Neural crest cell (in vitro differentiated cells): Measurements from ENCODE around the gene DDR1. TPM values are rescaled to one million over a fixed set of nuclear protein-coding genes. Genes with fewer than 3 reads are reported as not detected.

Experiments
- DNase-seq: peaks from one replicate; pipeline ENCODE4 v3.0.0; 2021; ENCODE audit warnings: low read depth, mixed read lengths, low spot score
- H3K27ac Mint-ChIP-seq: one replicate; pipeline ENCODE4 v1.8.0; 2021; ENCODE audit warnings: mild to moderate bottlenecking, mixed read lengths; ENCODE audit not compliant: unreplicated experiment
- H3K27me3 Mint-ChIP-seq: 2 replicates; pipeline ENCODE4 v1.8.0; 2021; ENCODE audit warnings: low read depth, mild to moderate bottlenecking, mixed read lengths
- H3K36me3 Mint-ChIP-seq: 2 replicates; pipeline ENCODE4 v1.8.0; 2021; ENCODE audit warnings: low read depth, mild to moderate bottlenecking, mixed read lengths
- H3K4me1 Mint-ChIP-seq: 2 replicates; pipeline ENCODE4 v1.8.0; 2021; ENCODE audit warnings: mixed read lengths
- H3K4me3 Mint-ChIP-seq: one replicate; pipeline ENCODE4 v1.8.0; 2021; ENCODE audit warnings: mild to moderate bottlenecking, mixed read lengths
- H3K9me3 Mint-ChIP-seq: 2 replicates; pipeline ENCODE4 v1.8.0; 2021; ENCODE audit warnings: mixed read lengths
- CTCF ChIP-seq: fragments of 200-600 bp; sonication (generic); conservative IDR thresholded peaks from 2 replicates; pipeline ENCODE4 v1.5.0; 2021; ENCODE audit warnings: antibody characterized with exemption, mild to moderate bottlenecking
- total RNA-seq: library from RNA; stranded (reverse); gene quantifications from 2 replicates; pipeline ENCODE4 v1.2.1, GENCODE V29; 2021

The DDR1 gene
- total RNA-seq, 1 donor from 2014 or later: 178 TPM

DNA sequence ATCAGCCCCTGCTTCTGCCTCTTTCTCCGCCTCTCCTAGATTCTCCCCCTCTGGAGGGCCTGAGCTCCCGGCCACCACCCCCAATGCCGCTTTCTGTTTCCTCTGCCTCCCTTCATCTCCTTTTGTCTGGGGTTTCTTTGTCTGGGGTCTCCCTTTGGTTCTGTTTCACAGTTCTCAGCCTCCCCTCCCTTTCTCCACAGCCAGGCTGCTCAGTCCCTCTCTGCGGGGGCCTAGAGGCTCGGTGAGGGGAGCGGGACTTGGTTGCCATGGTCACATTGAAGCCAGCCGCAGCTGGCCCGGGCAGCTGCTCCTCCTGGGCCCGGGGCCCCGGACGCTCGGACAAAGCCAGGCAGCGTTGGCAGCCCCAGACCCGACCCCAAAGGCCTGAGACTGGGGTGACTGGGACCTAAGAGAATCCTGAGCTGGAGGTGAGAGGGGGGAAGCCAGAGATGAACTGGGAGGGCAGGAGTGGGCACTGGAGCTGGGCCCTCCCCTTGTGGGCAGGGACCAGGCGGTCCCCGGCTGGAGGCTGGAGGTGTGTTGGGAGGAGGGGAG lies 3.5 kb upstream of the DDR1 start:
- H3K27me3 Mint-ChIP-seq: no peaks in the 10 kb centered on the region
- H3K9me3 Mint-ChIP-seq: no peaks in the 10 kb centered on the region
- H3K4me3 Mint-ChIP-seq: peak overlapping the region; percentile 96
- no peak for TF ChIP-seq CTCF
- H3K27ac Mint-ChIP-seq: peak overlapping the region; percentile 97
- H3K4me1 Mint-ChIP-seq: peaks cover 68% of the 10 kb centered on the region
- peak; percentile 71 for DNase-seq
- H3K36me3 Mint-ChIP-seq: no peaks in the 10 kb centered on the region

DNA sequence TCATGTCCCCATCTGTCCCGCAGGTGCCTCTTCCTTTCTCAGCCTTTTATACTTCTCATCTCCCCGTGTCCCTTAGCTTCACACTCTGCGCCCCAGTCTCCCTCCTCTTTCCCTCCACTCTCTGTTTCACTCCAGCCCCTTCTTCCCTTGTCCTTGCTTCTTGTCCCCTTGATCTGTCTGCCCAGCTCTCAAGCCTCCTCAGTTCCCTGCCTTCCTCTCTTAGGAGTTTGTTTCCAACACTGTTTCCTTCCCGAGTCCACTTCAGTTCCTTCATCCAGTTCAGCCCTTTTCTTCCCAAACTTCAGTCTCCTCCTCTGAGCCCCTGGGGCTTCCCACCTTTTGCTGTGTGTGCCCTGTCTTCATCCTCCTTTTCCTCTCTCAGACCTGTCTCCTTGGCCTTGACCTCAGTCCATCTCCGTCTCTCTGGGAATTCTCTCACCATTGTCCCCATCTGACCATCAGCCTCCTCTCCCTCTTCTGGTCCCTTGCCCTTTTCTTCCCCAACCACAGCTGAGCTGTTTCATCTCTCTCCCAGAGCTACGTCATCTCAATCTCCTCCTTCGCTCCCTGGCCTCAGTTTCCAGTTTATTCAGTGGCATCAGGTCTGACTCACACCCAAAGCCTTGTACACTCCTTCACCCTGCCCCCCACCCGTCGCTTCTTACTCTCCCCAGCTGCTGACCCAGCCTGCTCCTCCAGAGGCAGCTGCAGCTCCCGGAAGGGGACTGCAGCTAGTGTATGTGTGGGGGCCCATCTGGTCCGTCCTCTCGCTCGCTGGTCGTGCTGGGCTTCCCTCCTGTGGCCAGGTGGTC lies 2.7 kb upstream of the DDR1 start:
- Mint-ChIP-seq H3K27me3 (no peaks in the 10 kb centered on the region), H3K4me1 (peaks cover 76% of the 10 kb centered on the region), H3K4me3 (peak overlapping the region; percentile 96), H3K9me3 (no peaks in the 10 kb centered on the region), H3K27ac (peak overlapping the region; percentile 97), H3K36me3 (no peaks in the 10 kb centered on the region)
- no peak for DNase-seq
- TF ChIP-seq CTCF: no peak

DNA sequence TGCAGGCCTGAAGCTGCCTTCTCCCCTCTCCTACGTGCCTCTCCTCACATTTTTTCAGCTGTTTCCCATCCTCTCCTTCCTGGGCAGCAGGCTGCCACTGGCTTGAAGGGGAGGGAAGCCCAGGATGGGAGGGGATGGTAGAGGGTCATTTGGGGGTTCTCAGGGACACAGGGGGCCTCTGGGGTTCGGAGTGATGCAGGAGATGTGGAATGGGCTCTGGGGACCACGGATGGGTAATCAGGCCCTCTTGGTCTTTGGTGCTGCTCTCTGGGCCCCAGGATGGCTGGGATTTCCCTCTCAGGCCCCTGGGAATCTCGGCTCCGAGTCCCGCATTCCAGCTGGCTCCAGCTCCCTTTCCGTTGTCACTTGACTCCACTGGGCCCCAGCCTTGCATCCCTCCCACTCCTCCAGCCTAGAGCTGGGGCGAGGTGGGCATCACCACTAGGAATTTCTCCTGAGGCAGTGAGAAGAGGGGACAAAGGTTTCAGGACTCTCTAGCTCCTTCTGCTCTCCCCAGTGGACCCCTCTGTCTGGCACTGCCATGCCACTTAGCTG lies 2.0 kb upstream of the DDR1 start:
- DNase-seq: no peak
- H3K9me3 Mint-ChIP-seq: no peaks in the 10 kb centered on the region
- no peak for TF ChIP-seq CTCF
- H3K4me3 Mint-ChIP-seq: peak overlapping the region; percentile 96
- H3K27me3 Mint-ChIP-seq: no peaks in the 10 kb centered on the region
- H3K36me3 Mint-ChIP-seq: no peaks in the 10 kb centered on the region
- H3K27ac Mint-ChIP-seq: peak overlapping the region; percentile 97
- peaks cover 79% of the 10 kb centered on the region for H3K4me1 Mint-ChIP-seq

GRCh38 chr6:30882759-30883684 lies 1.3 kb upstream of the DDR1 start:
- TF ChIP-seq CTCF: no peak
- Mint-ChIP-seq H3K27ac (peak overlapping the region; percentile 93), H3K9me3 (no peaks in the 10 kb centered on the region), H3K4me1 (peaks cover 75% of the 10 kb centered on the region), H3K27me3 (no peaks in the 10 kb centered on the region), H3K36me3 (no peaks in the 10 kb centered on the region), H3K4me3 (peak overlapping the region; percentile 96)
- no peak for DNase-seq
